Activated CD8-positive, alpha-beta memory T cell treated with anti-CD3 and anti-CD28 coated beads for 24 hours (primary cell): ENCODE measurements around the gene KCNN1.
A peak's percentile ranks its signal among the peaks of the same experiment; 100 is the strongest.
"Not testable (repeated sequence)": the region's sequence is repeated elsewhere in the genome, so short reads cannot be mapped to it uniquely, and the experiment has no call there.

Source experiments
- DNase-seq: peaks from one replicate; pipeline ENCODE4 v3.0.0-alpha.2; 2020

KCNN1 gene

GRCh38 chr19:18032102-18032501 is 65.2 kb downstream of the KCNN1 start:
- DNase-seq: not testable (repeated sequence)

DNA sequence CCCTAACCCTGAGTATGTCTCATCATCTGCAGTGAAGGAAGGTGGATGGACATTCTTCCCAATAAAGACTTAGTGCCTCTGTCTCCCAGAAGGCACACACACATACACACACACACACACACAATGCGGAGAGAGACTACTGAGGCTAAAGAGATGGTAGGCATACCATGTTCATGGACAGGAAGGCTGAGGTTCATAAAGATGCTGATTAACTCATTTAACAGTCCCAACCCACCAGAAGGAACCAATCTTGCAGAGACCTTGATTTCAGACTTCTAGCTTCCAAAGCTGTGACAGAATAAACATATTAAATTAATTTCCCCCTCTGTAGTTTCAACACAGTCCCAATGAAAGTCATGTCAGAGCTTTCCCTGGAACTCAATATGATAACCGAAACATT is 74.1 kb downstream of the KCNN1 start:
- DNase-seq: no peak

DNA sequence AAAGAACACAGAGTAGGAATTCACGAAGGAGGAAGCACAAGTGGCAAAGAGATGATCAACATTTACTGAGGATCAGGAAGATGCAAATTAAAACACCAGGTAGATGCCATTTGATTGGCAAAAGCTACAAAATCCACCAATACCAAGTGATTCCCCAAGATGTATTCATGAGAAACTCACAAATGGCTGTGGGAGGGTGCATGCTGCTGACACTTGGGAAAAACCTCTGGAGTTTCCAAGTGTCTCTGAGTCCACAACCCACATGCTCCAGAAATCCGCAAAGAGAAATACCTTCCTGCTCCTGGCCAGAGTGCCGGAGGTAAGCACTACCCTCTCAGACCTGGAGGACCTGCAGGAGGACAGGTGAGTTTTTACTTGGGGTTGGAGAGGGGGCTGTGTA is 76.8 kb downstream of the KCNN1 start:
- no peak for DNase-seq

- DNase-seq: peak; percentile 91
These were observed 78.0 kb downstream of the KCNN1 start for GRCh38 chr19:18044825-18045304.

- DNase-seq: no peak
These were observed 78.6 kb downstream of the KCNN1 start for GRCh38 chr19:18045307-18046050.

DNA sequence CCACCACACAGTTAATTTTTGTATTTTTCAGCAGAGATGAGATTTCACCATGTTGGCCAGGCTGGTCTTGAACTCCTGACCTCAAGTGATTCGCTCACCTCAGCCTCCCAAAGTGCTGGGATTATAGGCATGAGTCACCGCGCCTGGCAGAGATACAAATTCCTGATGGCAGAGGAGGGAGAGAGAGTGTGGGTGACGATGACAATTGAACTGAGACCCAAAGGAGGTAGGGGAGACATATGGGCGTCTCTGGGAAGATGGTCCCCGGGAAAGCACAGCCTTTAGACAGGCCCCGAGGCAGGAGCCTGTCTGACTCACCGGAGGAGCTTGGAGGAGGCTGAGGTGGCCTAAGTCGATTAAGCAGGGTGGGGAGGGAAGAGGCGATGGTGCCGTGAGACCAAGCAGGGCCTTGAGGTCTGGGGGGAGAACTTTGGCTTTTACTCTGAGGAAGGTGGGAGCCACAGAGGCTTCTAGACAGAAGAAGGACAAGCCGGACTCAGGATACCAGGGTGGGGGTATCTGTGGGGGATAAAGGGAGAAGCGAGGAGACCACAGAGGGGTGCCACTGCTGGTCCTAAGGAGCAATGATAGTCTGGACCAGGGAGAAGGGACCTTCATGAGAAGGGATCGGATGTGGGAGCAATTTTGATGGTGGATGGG is 79.3 kb downstream of the KCNN1 start:
- no peak for DNase-seq

- no peak for DNase-seq
These were observed 82.5 kb downstream of the KCNN1 start for GRCh38 chr19:18049385-18049784.
